A673 (cell line): ENCODE data around the gene TNRC6C. TPM values are rescaled to one million over a fixed set of nuclear protein-coding genes. Genes with fewer than 3 reads are reported as not detected.

Experiments used
- BruUV-seq: library from RNA; stranded (reverse); fragments of 400-500 nt; replicated peaks from 2 replicates; lab custom pipeline; 2021; lab: Mats Ljungman, UMichigan
- CTCF ChIA-PET: fragments of 300-600 bp; sonication (Branson Sonifier 250); formaldehyde crosslinking; loops from one replicate; lab custom pipeline; 2022; ENCODE audit warnings: antibody characterized with exemption; lab: Charles Lee
- POLR2A ChIA-PET: fragments of 300-600 bp; sonication (Branson Sonifier 250); formaldehyde crosslinking; loops from one replicate; lab custom pipeline; 2022; ENCODE audit warnings: antibody characterized with exemption; ENCODE audit not compliant: low non-redundant PET; lab: Charles Lee
- DNase-seq: peaks from one replicate; pipeline ENCODE4 v3.0.0-alpha.2; 2015; ENCODE audit warnings: low spot score
- H3K27ac ChIP-seq: fragments of 200-600 bp; sonication (generic); 2 replicates; pipeline ENCODE4 v1.5.1; 2016; ENCODE audit warnings: mixed run types, low read depth, mild to moderate bottlenecking, mixed read lengths, antibody characterized with exemption, low read length; ENCODE audit not compliant: poor library complexity, severe bottlenecking
- H3K27me3 ChIP-seq: fragments of 200-600 bp; sonication (generic); replicated peaks from 2 replicates; pipeline ENCODE4 v1.6.1; 2017; ENCODE audit warnings: mixed run types, low read depth, mild to moderate bottlenecking, mixed read lengths, antibody characterized with exemption, low read length; ENCODE audit not compliant: insufficient read depth, poor library complexity
- H3K36me3 ChIP-seq: fragments of 200-600 bp; sonication (generic); 2 replicates; pipeline ENCODE4 v1.6.1; 2016; ENCODE audit warnings: mixed run types, mild to moderate bottlenecking, mixed read lengths, antibody characterized with exemption, low read length; ENCODE audit not compliant: insufficient read depth, poor library complexity, severe bottlenecking
- H3K4me1 ChIP-seq: fragments of 200-600 bp; sonication (generic); 2 replicates; pipeline ENCODE4 v1.6.1; 2017; ENCODE audit warnings: mixed run types, mild to moderate bottlenecking, mixed read lengths, antibody characterized with exemption, low read length; ENCODE audit not compliant: insufficient read depth, poor library complexity, severe bottlenecking
- H3K4me3 ChIP-seq: fragments of 200-600 bp; sonication (generic); 2 replicates; pipeline ENCODE4 v1.5.1; 2016; ENCODE audit warnings: low read depth, mixed run types, mild to moderate bottlenecking, mixed read lengths, low read length; ENCODE audit not compliant: poor library complexity, severe bottlenecking
- H3K9me3 ChIP-seq: fragments of 200-600 bp; sonication (generic); 2 replicates; pipeline ENCODE4 v1.6.1; 2016; ENCODE audit warnings: mixed run types, low read depth, mild to moderate bottlenecking, mixed read lengths, antibody characterized with exemption, low read length; ENCODE audit not compliant: poor library complexity, severe bottlenecking
- CTCF ChIP-seq: fragments of 300-800, 200-600 bp; sonication (generic); conservative IDR thresholded peaks from 2 replicates; pipeline ENCODE4 v1.5.1; 2017; ENCODE audit warnings: low read depth, mild to moderate bottlenecking, antibody characterized with exemption, low read length, moderate library complexity, mixed read lengths
- EZH2 ChIP-seq: fragments of 200-600 bp; sonication (generic); IDR thresholded peaks from 2 replicates; pipeline ENCODE4 v1.6.1; 2017; ENCODE audit warnings: borderline replicate concordance, low read depth, mild to moderate bottlenecking, mixed read lengths, antibody characterized with exemption, low read length; ENCODE audit not compliant: poor library complexity, severe bottlenecking
- intact Hi-C: fragments of 100-400 bp; cut with micrococcal nuclease; formaldehyde crosslinking; loops from one replicate; pipeline ENCODE4 v1.10.0; 2022; ENCODE audit not compliant: unreplicated experiment
- total RNA-seq: library from RNA; stranded (reverse); gene quantifications from 2 replicates; pipeline ENCODE4 v1.2.3, GENCODE V29; 2021

Gene TNRC6C
- total RNA-seq, 1 experiment from 2014 or later, result 26.7 TPM

GRCh38 chr17:77961741-77962140, 3.2 kb downstream of the TNRC6C start:
- Histone ChIP-seq H3K9me3 (no peaks in the 10 kb centered on the region), H3K27ac (no peak overlapping the region), H3K36me3 (no peaks in the 10 kb centered on the region), H3K4me1 (peaks cover 45% of the 10 kb centered on the region), H3K4me3 (no peak overlapping the region), H3K27me3 (peaks cover 10% of the 10 kb centered on the region)
- no TSS peak for BruUV-seq
- intact Hi-C loops, result no loop called here
- DNase-seq, result no peak
- ChIA-PET POLR2A (no interaction called here), CTCF (no interaction called here)
- TF ChIP-seq EZH2, result no peak
- TF ChIP-seq CTCF, result no peak

DNA sequence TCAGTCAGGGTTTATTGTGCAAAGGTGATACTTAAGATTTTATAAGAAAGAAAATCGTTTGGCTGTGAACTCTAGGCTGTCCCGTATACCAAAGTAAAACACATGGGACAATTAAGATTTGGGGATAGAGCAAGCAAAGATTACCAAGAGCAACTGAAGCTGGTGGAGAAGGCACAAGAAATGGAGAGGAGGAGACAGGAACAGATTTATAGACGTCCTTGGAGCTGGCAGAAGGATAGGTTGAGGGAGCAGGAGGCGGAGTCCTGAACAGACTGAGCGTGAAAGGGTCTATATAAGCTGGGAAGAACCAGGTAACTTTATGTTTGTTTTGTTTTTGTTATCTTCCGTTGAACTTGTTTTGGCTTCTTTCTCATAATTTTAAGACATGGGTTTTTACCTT, 3.8 kb downstream of the TNRC6C start:
- peaks cover 45% of the 10 kb centered on the region for H3K4me1 ChIP-seq

DNA sequence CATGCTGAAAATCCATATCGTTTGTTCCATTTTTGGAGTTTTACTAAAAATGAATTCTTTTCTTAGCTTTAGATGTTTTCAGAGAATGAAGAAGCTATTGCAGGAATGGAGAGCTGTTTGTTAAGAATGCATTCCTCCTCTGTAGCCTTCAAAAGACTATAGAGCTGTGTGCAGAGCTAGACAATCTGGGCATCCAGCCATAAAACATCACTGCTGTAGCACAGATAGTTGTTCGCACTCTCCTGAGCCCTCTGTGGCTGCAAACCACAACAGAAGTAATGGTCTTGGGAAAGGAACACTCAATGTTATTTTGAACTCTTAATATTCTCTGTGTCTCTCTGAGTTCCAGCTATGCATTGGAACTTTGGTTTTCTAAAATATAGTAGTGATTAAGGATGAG, 4.9 kb downstream of the TNRC6C start:
- intact Hi-C loops, result no loop called here
- ChIA-PET CTCF (no interaction called here), POLR2A (interaction anchor here (0.7 kb wide), 1 partner anchor 41 kb away, joined by 4 read pairs; no protein-coding TSS in a partner anchor)
- DNase-seq, result peak; percentile 80
- no peak overlapping the region for H3K27ac ChIP-seq
- H3K4me1 ChIP-seq, result peaks cover 45% of the 10 kb centered on the region
- no peak for TF ChIP-seq CTCF
- TF ChIP-seq EZH2, result no peak
- no TSS peak for BruUV-seq
- no peaks in the 10 kb centered on the region for H3K9me3 ChIP-seq
- no peaks in the 10 kb centered on the region for H3K27me3 ChIP-seq
- no peak overlapping the region for H3K4me3 ChIP-seq
- no peaks in the 10 kb centered on the region for H3K36me3 ChIP-seq

More for the DNA sequence above, 3.8 kb downstream of the TNRC6C start:
- ChIA-PET CTCF (no interaction called here), POLR2A (no interaction called here)
- no peak overlapping the region for H3K4me3 ChIP-seq
- no peak overlapping the region for H3K27ac ChIP-seq
- no TSS peak for BruUV-seq
- no peaks in the 10 kb centered on the region for H3K9me3 ChIP-seq
- DNase-seq, result no peak
- TF ChIP-seq CTCF (no peak), EZH2 (no peak)
- H3K27me3 ChIP-seq, result peaks cover 4% of the 10 kb centered on the region
- no peaks in the 10 kb centered on the region for H3K36me3 ChIP-seq
- intact Hi-C loops, result no loop called here
